MM.1S (cell line): Measurements from ENCODE around the gene CNTNAP2.

Source experiments
- DNase-seq: peaks from one replicate; pipeline ENCODE4 v3.0.0-alpha.2; 2015
- H2AFZ ChIP-seq: fragments of 300-600 bp; sonication (generic); 2 replicates; pipeline ENCODE4 v1.6.0; 2016; ENCODE audit warnings: antibody characterized with exemption, low read length
- H3F3A ChIP-seq: fragments of 300-600 bp; sonication (generic); 2 replicates; pipeline ENCODE4 v1.6.1; 2016; ENCODE audit warnings: mild to moderate bottlenecking, antibody characterized with exemption, low read length, moderate library complexity, mixed read lengths; ENCODE audit not compliant: insufficient read depth
- H3K27ac ChIP-seq: fragments of 300-600 bp; sonication (generic); 2 replicates; pipeline ENCODE4 v1.5.1; 2016; ENCODE audit warnings: mild to moderate bottlenecking, low read length
- H3K27me3 ChIP-seq: fragments of 300-600 bp; sonication (generic); replicated peaks from 2 replicates; pipeline ENCODE4 v1.6.0; 2016; ENCODE audit warnings: low read length; ENCODE audit not compliant: insufficient read depth
- H3K36me3 ChIP-seq: fragments of 300-600 bp; sonication (generic); replicated peaks from 2 replicates; pipeline ENCODE4 v1.6.1; 2016; ENCODE audit warnings: mild to moderate bottlenecking, low read length, mixed read lengths; ENCODE audit not compliant: insufficient read depth
- H3K4me1 ChIP-seq: fragments of 300-600 bp; sonication (generic); 2 replicates; pipeline ENCODE4 v1.6.1; 2016; ENCODE audit warnings: low read length, mixed read lengths
- H3K4me2 ChIP-seq: fragments of 300-600 bp; sonication (generic); 2 replicates; pipeline ENCODE4 v1.6.0; 2016; ENCODE audit warnings: low read depth, low read length
- H3K4me3 ChIP-seq: fragments of 300-600 bp; sonication (generic); 2 replicates; pipeline ENCODE4 v1.5.1; 2016; ENCODE audit warnings: low read length, mixed read lengths
- H3K79me2 ChIP-seq: fragments of 300-600 bp; sonication (generic); 2 replicates; pipeline ENCODE4 v1.6.1; 2016; ENCODE audit warnings: mixed run types, low read length, mixed read lengths
- H3K9ac ChIP-seq: fragments of 300-600 bp; sonication (generic); 2 replicates; pipeline ENCODE4 v1.6.1; 2016; ENCODE audit warnings: low read length, mixed read lengths
- H3K9me2 ChIP-seq: fragments of 300-600 bp; sonication (generic); replicated peaks from 2 replicates; pipeline ENCODE4 v1.6.1; 2016; ENCODE audit warnings: mild to moderate bottlenecking, low read length, mixed read lengths; ENCODE audit not compliant: insufficient read depth
- H3K9me3 ChIP-seq: fragments of 300-600 bp; sonication (generic); replicated peaks from 2 replicates; pipeline ENCODE4 v1.6.1; 2016; ENCODE audit warnings: mild to moderate bottlenecking, low read length, mixed read lengths; ENCODE audit not compliant: insufficient read depth
- H4K20me1 ChIP-seq: fragments of 300-600 bp; sonication (generic); 2 replicates; pipeline ENCODE4 v1.6.1; 2016; ENCODE audit warnings: mild to moderate bottlenecking, low read length, moderate library complexity, mixed read lengths; ENCODE audit not compliant: insufficient read depth
- CTCF ChIP-seq: fragments of 300-600 bp; sonication (generic); IDR thresholded peaks from 2 replicates; pipeline ENCODE4 v1.5.1; 2016; ENCODE audit warnings: antibody characterized with exemption, low read length, mixed read lengths
- EZH2 ChIP-seq: fragments of 300-600 bp; sonication (generic); optimal IDR thresholded peaks from 2 replicates; pipeline ENCODE3; 2017; ENCODE audit warnings: low read depth, mild to moderate bottlenecking, antibody characterized with exemption, low read length, mixed read lengths
- EZH2phosphoT487 ChIP-seq: fragments of 300-600 bp; sonication (generic); IDR thresholded peaks from 2 replicates; pipeline ENCODE4 v1.6.1; 2018; ENCODE audit warnings: antibody characterized with exemption, low read length

CNTNAP2 gene

GRCh38 chr7:146249272-146249671, 132.7 kb downstream of the CNTNAP2 start:
- Histone ChIP-seq H3K9ac (no peak overlapping the region), H3K36me3 (no peaks in the 10 kb centered on the region), H3K9me3 (no peaks in the 10 kb centered on the region), H2AFZ (no peak overlapping the region), H3K4me3 (no peak overlapping the region), H3K79me2 (no peaks in the 10 kb centered on the region), H4K20me1 (no peaks in the 10 kb centered on the region), H3F3A (no peaks in the 10 kb centered on the region), H3K4me2 (no peak overlapping the region), H3K27ac (no peak overlapping the region), H3K27me3 (no peaks in the 10 kb centered on the region), H3K9me2 (no peaks in the 10 kb centered on the region), H3K4me1 (no peaks in the 10 kb centered on the region)
- TF ChIP-seq CTCF (no peak), EZH2 (no peak), EZH2phosphoT487 (no peak)
- DNase-seq = no peak

- Histone ChIP-seq H3K9me3 (no peaks in the 10 kb centered on the region), H3K9ac (no peak overlapping the region), H2AFZ (no peak overlapping the region), H3K27me3 (no peaks in the 10 kb centered on the region), H4K20me1 (no peaks in the 10 kb centered on the region), H3K4me2 (no peak overlapping the region), H3F3A (no peaks in the 10 kb centered on the region), H3K36me3 (no peaks in the 10 kb centered on the region), H3K27ac (no peak overlapping the region), H3K79me2 (no peaks in the 10 kb centered on the region), H3K9me2 (no peaks in the 10 kb centered on the region), H3K4me1 (no peaks in the 10 kb centered on the region), H3K4me3 (no peak overlapping the region)
- no peak for TF ChIP-seq CTCF
- TF ChIP-seq EZH2 = no peak
- TF ChIP-seq EZH2phosphoT487 = no peak
- no peak for DNase-seq
Measured at GRCh38 chr7:146255609-146256008, 139.0 kb downstream of the CNTNAP2 start.

GRCh38 chr7:146262527-146262926, 145.9 kb downstream of the CNTNAP2 start:
- no peak for DNase-seq
- Histone ChIP-seq H3K27ac (no peak overlapping the region), H3K9me3 (no peaks in the 10 kb centered on the region), H3K4me3 (no peak overlapping the region), H3K4me1 (no peaks in the 10 kb centered on the region), H3K4me2 (no peak overlapping the region), H3K9ac (no peak overlapping the region), H3K36me3 (no peaks in the 10 kb centered on the region), H4K20me1 (no peaks in the 10 kb centered on the region), H3K79me2 (no peaks in the 10 kb centered on the region), H2AFZ (no peak overlapping the region), H3F3A (no peaks in the 10 kb centered on the region), H3K27me3 (no peaks in the 10 kb centered on the region), H3K9me2 (no peaks in the 10 kb centered on the region)
- TF ChIP-seq EZH2 = no peak
- TF ChIP-seq CTCF = no peak
- no peak for TF ChIP-seq EZH2phosphoT487
